ENCODE measurements around the gene HIVEP3.

The HIVEP3 gene

DNA sequence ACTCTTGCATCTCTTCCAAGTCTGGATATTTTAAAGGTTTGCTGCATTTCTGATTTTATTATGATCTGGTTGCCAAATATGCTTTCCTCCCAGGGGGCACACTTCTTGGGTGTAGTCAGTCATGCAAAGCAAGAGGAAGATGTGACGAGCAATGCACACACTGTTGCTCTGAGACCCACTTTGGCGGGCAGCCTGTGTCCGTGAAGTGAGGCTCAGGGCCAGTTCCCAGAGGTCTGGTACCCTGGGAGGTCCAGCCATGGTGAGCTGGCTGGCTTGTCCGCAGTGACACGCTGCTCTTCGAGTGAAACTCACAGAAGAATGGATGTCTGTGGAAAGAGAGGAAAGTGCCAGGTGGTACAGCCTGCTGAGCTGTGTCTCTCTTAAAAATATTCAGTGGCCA is 381.5 kb downstream of the HIVEP3 start:
- Histone ChIP-seq H3K4me2 (no peak overlapping the region), H2AFZ (ENCODE audit: low read depth) (no peak overlapping the region), H4K20me1 (ENCODE audit: insufficient read depth) (no peaks in the 10 kb centered on the region), H3K79me2 (ENCODE audit: insufficient read depth, low read depth) (no peaks in the 10 kb centered on the region), H3K27ac (no peak overlapping the region), H3K36me3 (ENCODE audit: insufficient read depth) (no peaks in the 10 kb centered on the region), H3K27me3 (ENCODE audit: insufficient read depth, low read depth) (no peaks in the 10 kb centered on the region), H3K9ac (no peak overlapping the region), H3K4me3 (IDR thresholded peaks at IDR 0.05; ENCODE audit: insufficient read depth, low read depth, low read length) (no peak overlapping the region), H3K4me1 (ENCODE audit: low read depth, poor library complexity, severe bottlenecking) (no peaks in the 10 kb centered on the region)
- no peak for TF ChIP-seq CTCF (conservative IDR thresholded peaks at IDR 0.05; ENCODE audit: low read depth, low read length)

DNA sequence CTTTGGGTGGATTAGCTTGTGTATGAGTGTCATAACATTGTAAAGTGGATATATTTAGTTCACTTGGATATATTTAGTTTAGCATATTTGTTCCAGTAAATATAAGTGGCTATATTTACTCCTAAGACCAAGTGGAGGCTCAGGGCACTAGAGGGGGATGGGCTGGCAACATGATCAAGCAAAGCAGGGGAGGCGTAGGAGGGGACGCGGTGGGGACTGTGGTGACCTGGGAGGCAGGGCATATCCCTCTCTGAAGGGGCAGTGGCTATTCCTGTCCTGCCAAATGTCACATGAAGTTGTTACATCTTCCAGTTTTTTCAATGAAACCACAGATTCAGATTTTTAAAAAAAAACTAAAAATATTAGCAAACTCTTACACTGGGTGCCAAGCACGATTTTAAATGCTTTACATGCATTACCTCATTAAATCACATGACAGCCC is 382.3 kb downstream of the HIVEP3 start:
- Histone ChIP-seq H2AFZ (ENCODE audit: low read depth) (no peak overlapping the region), H4K20me1 (ENCODE audit: insufficient read depth) (no peaks in the 10 kb centered on the region), H3K27me3 (ENCODE audit: insufficient read depth, low read depth) (no peaks in the 10 kb centered on the region), H3K4me3 (IDR thresholded peaks at IDR 0.05; ENCODE audit: insufficient read depth, low read depth, low read length) (no peak overlapping the region), H3K27ac (no peak overlapping the region), H3K36me3 (ENCODE audit: insufficient read depth) (no peaks in the 10 kb centered on the region), H3K9ac (no peak overlapping the region), H3K79me2 (ENCODE audit: insufficient read depth, low read depth) (no peaks in the 10 kb centered on the region), H3K4me2 (no peak overlapping the region), H3K4me1 (ENCODE audit: low read depth, poor library complexity, severe bottlenecking) (no peaks in the 10 kb centered on the region)
- TF ChIP-seq CTCF (conservative IDR thresholded peaks at IDR 0.05; ENCODE audit: low read depth, low read length), result no peak

DNA sequence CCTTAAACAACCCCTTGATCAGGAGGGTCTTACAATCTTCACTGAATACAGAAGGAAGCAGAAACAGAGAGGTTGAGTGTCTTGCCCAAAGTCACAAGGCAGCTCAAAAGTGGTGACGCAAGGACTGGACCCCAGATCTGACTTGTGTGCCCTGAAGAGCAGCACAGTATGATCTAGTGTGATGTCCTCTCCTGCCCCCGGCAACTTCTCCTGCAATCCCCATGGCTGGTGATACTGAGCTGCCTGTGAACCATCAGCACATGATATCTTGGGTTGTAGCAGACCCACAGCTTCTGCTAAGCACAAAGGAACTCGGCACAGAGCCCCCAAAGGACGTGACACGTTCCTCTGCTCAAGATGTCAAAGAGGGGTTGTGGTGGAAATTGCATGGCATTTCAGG is 383.0 kb downstream of the HIVEP3 start:
- Histone ChIP-seq H2AFZ (ENCODE audit: low read depth) (no peak overlapping the region), H3K4me3 (IDR thresholded peaks at IDR 0.05; ENCODE audit: insufficient read depth, low read depth, low read length) (no peak overlapping the region), H3K36me3 (ENCODE audit: insufficient read depth) (no peaks in the 10 kb centered on the region), H3K27ac (no peak overlapping the region), H3K9ac (no peak overlapping the region), H3K27me3 (ENCODE audit: insufficient read depth, low read depth) (no peaks in the 10 kb centered on the region), H3K4me1 (ENCODE audit: low read depth, poor library complexity, severe bottlenecking) (no peaks in the 10 kb centered on the region), H4K20me1 (ENCODE audit: insufficient read depth) (no peaks in the 10 kb centered on the region), H3K4me2 (no peak overlapping the region), H3K79me2 (ENCODE audit: insufficient read depth, low read depth) (no peaks in the 10 kb centered on the region)
- TF ChIP-seq CTCF (conservative IDR thresholded peaks at IDR 0.05; ENCODE audit: low read depth, low read length), result no peak

DNA sequence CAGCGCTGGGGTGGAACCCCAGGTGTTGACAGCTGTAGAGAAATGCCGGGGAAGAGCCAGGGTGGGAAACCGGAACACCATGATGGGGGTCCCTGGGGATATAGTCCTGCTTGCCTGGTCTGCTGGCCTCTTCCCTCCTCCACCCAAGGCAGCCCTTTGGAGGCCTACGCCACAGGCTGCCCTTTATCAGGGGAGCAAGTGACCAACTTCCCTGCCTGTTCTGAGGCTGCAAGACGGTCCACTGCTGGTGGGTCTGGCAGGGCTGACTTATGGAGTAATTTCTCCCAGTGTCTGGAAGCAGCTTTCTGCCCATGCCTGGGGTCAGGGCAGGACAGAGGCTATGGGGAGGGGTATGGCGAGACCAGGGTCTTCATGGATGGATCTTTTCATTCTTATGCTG is 383.4 kb downstream of the HIVEP3 start:
- Histone ChIP-seq H3K4me1 (ENCODE audit: low read depth, poor library complexity, severe bottlenecking) (no peaks in the 10 kb centered on the region), H3K4me3 (IDR thresholded peaks at IDR 0.05; ENCODE audit: insufficient read depth, low read depth, low read length) (no peak overlapping the region), H3K27me3 (ENCODE audit: insufficient read depth, low read depth) (no peaks in the 10 kb centered on the region), H4K20me1 (ENCODE audit: insufficient read depth) (no peaks in the 10 kb centered on the region), H3K27ac (no peak overlapping the region), H3K4me2 (no peak overlapping the region), H3K9ac (no peak overlapping the region), H3K36me3 (ENCODE audit: insufficient read depth) (no peaks in the 10 kb centered on the region), H2AFZ (ENCODE audit: low read depth) (no peak overlapping the region), H3K79me2 (ENCODE audit: insufficient read depth, low read depth) (no peaks in the 10 kb centered on the region)
- no peak for TF ChIP-seq CTCF (conservative IDR thresholded peaks at IDR 0.05; ENCODE audit: low read depth, low read length)

Measured in KMS-11 (cell line).